IPS-20b (cell line): ENCODE measurements around the gene VWA8.
"Not testable (repeated sequence)": the region's sequence is repeated elsewhere in the genome, so short reads cannot be mapped to it uniquely, and the experiment has no call there.

Source experiments
- H3K27ac ChIP-seq: one replicate; pipeline ENCODE4 v1.5.1; 2013; ENCODE audit warnings: low read length
- H3K27me3 ChIP-seq: 2 replicates; pipeline ENCODE4 v1.6.1; 2013; ENCODE audit warnings: mild to moderate bottlenecking, low read length, inconsistent platforms; ENCODE audit not compliant: insufficient read depth
- H3K36me3 ChIP-seq: 2 replicates; pipeline ENCODE4 v1.6.1; 2013; ENCODE audit warnings: low read depth, mild to moderate bottlenecking, inconsistent platforms, low read length, moderate library complexity; ENCODE audit not compliant: insufficient read depth
- H3K4me1 ChIP-seq: 2 replicates; pipeline ENCODE4 v1.6.1; 2013; ENCODE audit warnings: mild to moderate bottlenecking, control low read depth, inconsistent platforms, low read length, moderate library complexity; ENCODE audit not compliant: insufficient read depth
- H3K4me3 ChIP-seq: 2 replicates; pipeline ENCODE4 v1.5.1; 2013; ENCODE audit warnings: mild to moderate bottlenecking, low read length, inconsistent platforms
- H3K9ac ChIP-seq: 2 replicates; pipeline ENCODE4 v1.6.1; 2013; ENCODE audit warnings: low read depth, mild to moderate bottlenecking, inconsistent platforms, low read length, moderate library complexity
- H3K9me3 ChIP-seq: 2 replicates; pipeline ENCODE4 v1.6.1; 2013; ENCODE audit warnings: mild to moderate bottlenecking, low read depth, low read length, inconsistent platforms; ENCODE audit not compliant: insufficient read depth

Gene VWA8

GRCh38 chr13:41919741-41920487, 41.0 kb downstream of the VWA8 start:
- Histone ChIP-seq H3K27ac (no peak overlapping the region), H3K9ac (no peak overlapping the region), H3K36me3 (no peaks in the 10 kb centered on the region), H3K4me1 (peaks cover 6% of the 10 kb centered on the region; the same call in 1 of the 2 replicates), H3K27me3 (no peaks in the 10 kb centered on the region), H3K9me3 (no peaks in the 10 kb centered on the region; the same call in 1 of the 2 replicates), H3K4me3 (no peak overlapping the region)

- no peaks in the 10 kb centered on the region for H3K27me3 ChIP-seq
- H3K27ac ChIP-seq = no peak overlapping the region
- H3K9ac ChIP-seq = no peak overlapping the region; the same call in 1 of the 2 replicates
- peaks cover 6% of the 10 kb centered on the region; the same call in 1 of the 2 replicates for H3K4me1 ChIP-seq
- H3K9me3 ChIP-seq = no peaks in the 10 kb centered on the region
- H3K4me3 ChIP-seq = no peak overlapping the region
- no peaks in the 10 kb centered on the region for H3K36me3 ChIP-seq
Measured at GRCh38 chr13:41919031-41919740, 41.7 kb downstream of the VWA8 start.

- no peak overlapping the region for H3K27ac ChIP-seq
- H3K4me1 ChIP-seq = no peaks in the 10 kb centered on the region
- H3K9me3 ChIP-seq = no peaks in the 10 kb centered on the region
- H3K4me3 ChIP-seq = no peak overlapping the region
- no peaks in the 10 kb centered on the region for H3K27me3 ChIP-seq
- no peaks in the 10 kb centered on the region for H3K36me3 ChIP-seq
- no peak overlapping the region for H3K9ac ChIP-seq
Measured at GRCh38 chr13:41917641-41918040, 43.3 kb downstream of the VWA8 start.

GRCh38 chr13:41916173-41916954, 44.5 kb downstream of the VWA8 start:
- Histone ChIP-seq H3K4me1 (no peaks in the 10 kb centered on the region), H3K36me3 (no peaks in the 10 kb centered on the region), H3K27me3 (no peaks in the 10 kb centered on the region), H3K27ac (no peak overlapping the region), H3K4me3 (no peak overlapping the region), H3K9ac (no peak overlapping the region), H3K9me3 (no peaks in the 10 kb centered on the region)

- Histone ChIP-seq H3K9me3 (no peaks in the 10 kb centered on the region), H3K4me3 (no peak overlapping the region), H3K9ac (no peak overlapping the region), H3K36me3 (no peaks in the 10 kb centered on the region), H3K27ac (no peak overlapping the region), H3K4me1 (no peaks in the 10 kb centered on the region), H3K27me3 (no peaks in the 10 kb centered on the region)
Measured at GRCh38 chr13:41915081-41915480, 45.8 kb downstream of the VWA8 start.

- H3K4me1 ChIP-seq = no peaks in the 10 kb centered on the region
- H3K27ac ChIP-seq = no peak overlapping the region
- H3K9me3 ChIP-seq = no peaks in the 10 kb centered on the region
- no peaks in the 10 kb centered on the region for H3K27me3 ChIP-seq
- no peaks in the 10 kb centered on the region for H3K36me3 ChIP-seq
- H3K9ac ChIP-seq = no peak overlapping the region
- no peak overlapping the region for H3K4me3 ChIP-seq
Measured at GRCh38 chr13:41914552-41914951, 46.4 kb downstream of the VWA8 start.

- no peak overlapping the region for H3K9ac ChIP-seq
- H3K36me3 ChIP-seq = peaks cover 13% of the 10 kb centered on the region
- H3K4me1 ChIP-seq = no peaks in the 10 kb centered on the region
- H3K27me3 ChIP-seq = no peaks in the 10 kb centered on the region
- H3K9me3 ChIP-seq = no peaks in the 10 kb centered on the region
- no peak overlapping the region for H3K27ac ChIP-seq
- H3K4me3 ChIP-seq = no peak overlapping the region
Measured at GRCh38 chr13:41909506-41909905, 51.4 kb downstream of the VWA8 start.

- Histone ChIP-seq H3K4me3 (no peak overlapping the region), H3K27ac (no peak overlapping the region), H3K36me3 (peaks cover 13% of the 10 kb centered on the region), H3K4me1 (no peaks in the 10 kb centered on the region), H3K9me3 (no peaks in the 10 kb centered on the region), H3K9ac (no peak overlapping the region), H3K27me3 (no peaks in the 10 kb centered on the region)
Measured at GRCh38 chr13:41905600-41906254, 55.2 kb downstream of the VWA8 start.

GRCh38 chr13:41900918-41901317, 60.0 kb downstream of the VWA8 start:
- no peak overlapping the region for H3K27ac ChIP-seq
- H3K36me3 ChIP-seq = no peaks in the 10 kb centered on the region
- no peaks in the 10 kb centered on the region for H3K4me1 ChIP-seq
- H3K9ac ChIP-seq = no peak overlapping the region
- no peak overlapping the region for H3K4me3 ChIP-seq
- no peaks in the 10 kb centered on the region for H3K9me3 ChIP-seq
- H3K27me3 ChIP-seq = no peaks in the 10 kb centered on the region

GRCh38 chr13:41898411-41898810, 62.5 kb downstream of the VWA8 start:
- H3K4me3 ChIP-seq, H3K27me3 ChIP-seq, H3K9me3 ChIP-seq, H3K27ac ChIP-seq, H3K4me1 ChIP-seq, H3K36me3 ChIP-seq, H3K9ac ChIP-seq: not testable (repeated sequence)

GRCh38 chr13:41897126-41897525, 63.8 kb downstream of the VWA8 start:
- H3K27me3 ChIP-seq = no peaks in the 10 kb centered on the region
- no peak overlapping the region for H3K9ac ChIP-seq

More at GRCh38 chr13:41897126-41897525, 63.8 kb downstream of the VWA8 start:
- Histone ChIP-seq H3K4me3 (no peak overlapping the region), H3K36me3 (no peaks in the 10 kb centered on the region), H3K4me1 (no peaks in the 10 kb centered on the region), H3K27ac (no peak overlapping the region), H3K9me3 (no peaks in the 10 kb centered on the region)
